Measurements from ENCODE around the gene ZNF778. TPM values are rescaled to one million over a fixed set of nuclear protein-coding genes. Genes with fewer than 3 reads are reported as not detected.
A peak's percentile ranks its signal among the peaks of the same experiment; 100 is the strongest.

The ZNF778 gene
- total RNA-seq, 2 donors from 2014 or later: 17.1 to 27.2 TPM

DNA sequence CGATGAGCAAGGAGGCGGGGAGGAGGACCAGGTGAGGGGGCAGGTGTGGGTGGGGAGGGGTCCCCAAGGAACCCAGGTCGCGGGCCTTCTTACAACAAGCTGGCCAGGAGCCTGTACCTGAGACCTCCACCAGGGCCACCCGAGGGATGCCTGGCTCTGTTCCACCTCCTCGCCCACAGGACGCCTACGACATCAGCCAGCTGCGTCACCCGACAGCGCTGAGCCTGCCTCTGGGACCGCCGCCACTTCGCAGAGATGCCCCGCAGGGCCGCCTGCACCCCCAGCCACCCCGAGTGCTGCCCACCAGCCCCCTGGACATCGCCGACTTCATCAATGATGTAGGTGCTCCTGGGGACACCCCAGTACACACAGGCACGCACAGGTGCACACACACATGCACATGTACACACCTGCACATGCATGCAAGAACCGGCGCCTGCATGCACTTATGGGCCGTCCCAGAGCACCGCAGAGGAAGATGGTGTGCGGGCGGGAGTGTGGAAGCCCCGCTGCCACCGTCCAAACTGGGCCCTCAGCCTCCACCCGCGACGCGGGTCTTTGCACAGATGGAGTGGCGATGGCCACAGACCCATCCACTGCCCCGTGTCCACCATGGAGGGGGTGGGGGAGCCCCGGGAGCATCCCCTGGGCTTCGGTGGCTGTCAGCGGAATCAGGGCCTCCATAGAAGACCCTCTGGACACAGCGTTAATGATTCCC is 23.8 kb upstream of the ZNF778 start:
- Histone ChIP-seq H3K27me3 (replicated peaks; ENCODE audit: insufficient read depth) (no peaks in the 10 kb centered on the region), H3K36me3 (no peaks in the 10 kb centered on the region), H3K4me3 (peak overlapping the region; percentile 27), H3K27ac (no peak overlapping the region), H3K4me1 (ENCODE audit: control insufficient read depth in 1 of 2, low read depth in 2 of 2) (peaks cover 0 to 4% of the 10 kb centered on the region in 2 donors), H3K9me3 (no peaks in the 10 kb centered on the region)
- DNase-seq (ENCODE audit: low spot score): no peak
- no peak for ATAC-seq (ENCODE audit: insufficient number of reproducible peaks, low FRiP score, low read depth)
- TF ChIP-seq, protein P1, sequence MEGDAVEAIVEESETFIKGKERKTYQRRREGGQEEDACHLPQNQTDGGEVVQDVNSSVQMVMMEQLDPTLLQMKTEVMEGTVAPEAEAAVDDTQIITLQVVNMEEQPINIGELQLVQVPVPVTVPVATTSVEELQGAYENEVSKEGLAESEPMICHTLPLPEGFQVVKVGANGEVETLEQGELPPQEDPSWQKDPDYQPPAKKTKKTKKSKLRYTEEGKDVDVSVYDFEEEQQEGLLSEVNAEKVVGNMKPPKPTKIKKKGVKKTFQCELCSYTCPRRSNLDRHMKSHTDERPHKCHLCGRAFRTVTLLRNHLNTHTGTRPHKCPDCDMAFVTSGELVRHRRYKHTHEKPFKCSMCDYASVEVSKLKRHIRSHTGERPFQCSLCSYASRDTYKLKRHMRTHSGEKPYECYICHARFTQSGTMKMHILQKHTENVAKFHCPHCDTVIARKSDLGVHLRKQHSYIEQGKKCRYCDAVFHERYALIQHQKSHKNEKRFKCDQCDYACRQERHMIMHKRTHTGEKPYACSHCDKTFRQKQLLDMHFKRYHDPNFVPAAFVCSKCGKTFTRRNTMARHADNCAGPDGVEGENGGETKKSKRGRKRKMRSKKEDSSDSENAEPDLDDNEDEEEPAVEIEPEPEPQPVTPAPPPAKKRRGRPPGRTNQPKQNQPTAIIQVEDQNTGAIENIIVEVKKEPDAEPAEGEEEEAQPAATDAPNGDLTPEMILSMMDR (IDR thresholded peaks at IDR 0.05): no peak

DNA sequence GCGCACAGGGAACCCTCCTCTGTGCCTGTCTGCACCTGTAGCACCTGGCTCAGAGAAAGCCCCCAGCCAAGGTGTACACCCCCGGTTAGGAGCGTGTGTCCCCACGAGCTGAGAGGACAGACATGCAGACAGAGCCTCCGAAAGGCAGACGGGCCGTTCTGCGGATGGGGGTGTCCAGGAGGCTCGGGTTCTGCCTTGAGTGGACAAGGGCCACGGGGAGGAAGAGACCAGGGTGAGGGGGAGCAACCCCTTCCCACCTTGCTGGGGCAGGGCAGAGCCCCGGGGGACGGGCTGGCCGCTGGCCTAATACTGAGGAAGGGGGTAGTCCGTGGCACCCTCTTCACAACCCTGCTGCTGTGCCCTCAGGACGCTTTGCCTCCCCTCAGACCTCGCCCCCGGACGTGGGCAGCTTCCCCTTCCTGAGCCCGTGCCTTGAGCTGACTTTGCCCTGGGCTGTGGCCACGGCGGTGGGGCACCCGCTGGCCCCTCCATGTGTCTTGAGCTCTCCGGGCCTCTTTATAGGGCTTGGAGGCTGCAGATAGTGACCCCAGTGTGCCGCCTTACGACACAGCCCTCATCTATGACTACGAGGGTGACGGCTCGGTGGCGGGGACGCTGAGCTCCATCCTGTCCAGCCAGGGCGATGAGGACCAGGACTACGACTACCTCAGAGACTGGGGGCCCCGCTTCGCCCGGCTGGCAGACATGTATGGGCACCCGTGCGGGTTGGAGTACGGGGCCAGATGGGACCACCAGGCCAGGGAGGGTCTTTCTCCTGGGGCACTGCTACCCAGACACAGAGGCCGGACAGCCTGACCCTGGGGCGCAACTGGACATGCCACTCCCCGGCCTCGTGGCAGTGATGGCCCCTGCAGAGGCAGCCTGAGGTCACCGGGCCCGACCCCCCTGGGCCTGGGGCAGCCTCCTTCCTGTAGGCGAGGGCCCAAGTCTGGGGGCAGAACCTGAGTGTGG is 22.9 kb upstream of the ZNF778 start:
- Histone ChIP-seq H3K4me1 (ENCODE audit: control insufficient read depth in 1 of 2, low read depth in 2 of 2) (peaks cover 0 to 4% of the 10 kb centered on the region in 2 donors), H3K36me3 (no peaks in the 10 kb centered on the region), H3K27ac (no peak overlapping the region), H3K9me3 (no peaks in the 10 kb centered on the region), H3K27me3 (replicated peaks; ENCODE audit: insufficient read depth) (no peaks in the 10 kb centered on the region), H3K4me3 (no peak overlapping the region)
- DNase-seq (ENCODE audit: low spot score) (no peak), ATAC-seq (ENCODE audit: insufficient number of reproducible peaks, low FRiP score, low read depth) (no peak)
- TF ChIP-seq, protein P1 (IDR thresholded peaks at IDR 0.05): no peak

DNA sequence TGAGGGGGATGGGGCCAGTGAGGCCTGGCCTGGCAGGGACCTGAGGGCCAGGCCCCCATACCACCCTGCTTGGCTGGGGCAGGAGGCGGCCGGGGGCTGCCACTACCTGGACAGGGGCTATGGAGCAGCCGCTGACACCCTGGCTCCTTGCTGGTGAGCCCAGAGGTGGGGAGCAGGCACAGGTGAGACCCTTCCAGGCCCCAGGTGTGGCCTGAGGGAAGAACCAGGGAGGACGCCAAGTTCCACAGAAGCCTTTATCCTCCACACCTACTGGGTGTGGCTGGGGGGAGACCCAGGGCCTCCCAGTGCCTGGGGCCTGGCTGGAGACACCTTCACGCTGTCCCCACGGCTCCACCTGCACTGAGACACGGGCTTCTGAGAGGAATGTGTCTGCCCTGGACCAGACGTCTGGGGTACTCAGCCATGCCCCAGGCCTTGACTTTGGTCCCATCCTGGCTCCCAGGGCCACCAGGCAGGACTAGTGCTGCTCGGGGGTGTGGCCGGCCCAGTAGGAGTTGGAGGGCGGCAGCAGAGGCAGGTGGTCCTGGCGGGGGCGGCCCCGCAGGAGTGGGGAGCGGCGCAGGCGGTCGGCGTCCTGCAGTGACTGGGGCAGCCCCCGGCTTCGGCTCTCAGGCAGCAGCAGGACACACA is 21.9 kb upstream of the ZNF778 start:
- Histone ChIP-seq H3K36me3 (no peaks in the 10 kb centered on the region), H3K4me3 (no peak overlapping the region), H3K4me1 (ENCODE audit: control insufficient read depth in 1 of 2, low read depth in 2 of 2) (peaks cover 5 to 6% of the 10 kb centered on the region in 2 donors), H3K27me3 (replicated peaks; ENCODE audit: insufficient read depth) (peaks cover 7% of the 10 kb centered on the region), H3K9me3 (no peaks in the 10 kb centered on the region), H3K27ac (no peak overlapping the region)
- ATAC-seq (ENCODE audit: insufficient number of reproducible peaks, low FRiP score, low read depth): no peak
- TF ChIP-seq, protein P1 (IDR thresholded peaks at IDR 0.05): no peak
- no peak for DNase-seq (ENCODE audit: low spot score)

DNA sequence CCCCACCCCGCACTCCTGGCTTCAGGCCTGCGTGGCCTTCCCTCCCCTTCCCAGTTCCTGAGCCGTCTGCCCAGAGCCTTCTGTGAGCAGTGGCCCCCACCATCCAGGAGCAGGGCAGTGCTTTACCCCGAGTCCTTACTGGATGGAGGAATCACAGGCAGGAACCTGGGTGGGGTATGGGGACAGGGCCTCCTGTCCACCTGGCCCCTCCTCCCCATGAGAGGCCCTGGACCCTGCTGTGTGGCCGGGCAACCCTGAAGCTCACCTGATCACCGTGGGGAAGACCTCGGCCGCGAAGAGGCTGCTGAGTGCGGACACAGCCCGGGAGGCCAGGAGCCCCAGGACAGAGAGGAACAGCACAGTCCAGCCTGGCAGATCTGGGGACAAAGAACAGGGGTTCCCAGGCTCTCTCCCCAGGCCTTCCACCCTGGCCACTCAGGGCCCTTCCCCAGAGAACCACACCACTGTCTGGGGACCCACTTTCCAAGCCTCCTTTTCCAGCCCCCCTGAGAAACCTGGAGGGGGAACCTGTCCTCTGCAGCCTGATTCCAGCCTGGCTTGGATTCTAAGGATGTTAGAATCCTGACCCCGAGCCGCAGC is 20.4 kb upstream of the ZNF778 start:
- DNase-seq (ENCODE audit: low spot score) (no peak), ATAC-seq (ENCODE audit: insufficient number of reproducible peaks, low FRiP score, low read depth) (no peak)
- no peaks in the 10 kb centered on the region for H3K36me3 ChIP-seq
- peaks cover 9 to 12% of the 10 kb centered on the region in 2 donors for H3K4me1 ChIP-seq (ENCODE audit: control insufficient read depth in 1 of 2, low read depth in 2 of 2)
- no peaks in the 10 kb centered on the region for H3K9me3 ChIP-seq
- H3K27ac ChIP-seq: no peak overlapping the region
- peaks cover 10% of the 10 kb centered on the region for H3K27me3 ChIP-seq (replicated peaks; ENCODE audit: insufficient read depth)
- TF ChIP-seq, protein P1 (IDR thresholded peaks at IDR 0.05): no peak
- no peak overlapping the region for H3K4me3 ChIP-seq
